GM19455 (cell line): Measurements from ENCODE around the gene NR2E3.

Experiments
- ATAC-seq: cut with Tn5 transposase; IDR thresholded peaks from one replicate; pipeline ENCODE4 v1.9.1; 2021; ENCODE audit not compliant: unreplicated experiment

NR2E3 gene

DNA sequence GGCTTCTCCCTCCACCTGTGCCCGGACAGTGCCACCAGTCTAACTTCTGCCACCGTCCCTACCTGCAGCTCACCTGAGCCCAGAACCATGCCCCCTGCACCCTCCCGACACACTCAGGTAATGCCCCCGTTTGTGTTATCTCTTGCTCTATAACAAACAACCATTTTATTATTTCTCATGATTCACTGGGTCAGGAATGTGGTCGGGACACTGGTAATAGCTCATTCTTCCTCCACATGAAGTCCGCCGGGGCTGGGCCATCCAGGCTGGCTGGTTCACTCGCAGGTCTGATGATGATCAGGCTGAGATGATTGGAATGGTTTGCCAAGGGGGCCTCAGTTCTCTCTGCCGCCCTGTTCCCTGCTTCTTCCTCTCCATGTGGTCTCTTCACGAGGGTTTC lies 20.3 kb upstream of the NR2E3 start:
- ATAC-seq: no peak

DNA sequence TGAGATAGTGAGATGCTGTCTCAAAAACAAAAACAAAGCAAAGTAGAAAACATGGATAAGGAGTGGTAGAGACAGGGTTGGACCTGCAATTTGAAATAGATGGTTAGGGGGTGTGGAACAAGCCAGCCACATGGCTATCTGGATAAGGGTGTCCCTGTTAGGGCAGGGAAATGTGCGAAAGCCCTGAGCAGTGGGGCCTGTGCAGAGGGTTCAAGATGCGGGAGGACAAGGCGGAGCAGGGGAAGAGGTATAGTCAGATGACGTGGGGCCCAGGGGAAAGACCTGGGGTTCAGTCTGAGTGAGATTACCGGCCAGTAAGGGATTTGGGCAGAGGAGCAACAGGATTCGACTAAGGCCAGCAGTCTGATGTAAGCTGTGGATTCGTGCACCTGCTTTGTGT lies 18.4 kb upstream of the NR2E3 start:
- no peak for ATAC-seq

DNA sequence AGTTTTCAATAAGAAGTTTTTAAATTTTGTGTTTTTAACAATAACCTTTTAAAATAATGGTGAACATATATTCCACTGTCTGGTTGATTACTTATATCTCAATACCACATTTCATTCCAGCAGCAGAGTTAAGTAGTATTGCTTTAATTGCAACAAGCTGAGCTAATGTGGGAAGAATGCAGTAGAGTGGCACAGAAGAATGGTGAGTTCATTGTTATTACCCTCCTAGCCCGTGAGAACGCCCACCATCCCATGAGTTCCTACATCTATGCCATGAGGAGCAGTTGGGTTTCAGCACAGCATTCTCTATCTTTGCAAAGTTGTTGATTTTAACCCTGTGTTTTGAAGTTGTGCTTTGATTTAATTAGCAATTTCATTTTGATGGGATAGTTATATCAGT lies 17.8 kb upstream of the NR2E3 start:
- no peak for ATAC-seq

DNA sequence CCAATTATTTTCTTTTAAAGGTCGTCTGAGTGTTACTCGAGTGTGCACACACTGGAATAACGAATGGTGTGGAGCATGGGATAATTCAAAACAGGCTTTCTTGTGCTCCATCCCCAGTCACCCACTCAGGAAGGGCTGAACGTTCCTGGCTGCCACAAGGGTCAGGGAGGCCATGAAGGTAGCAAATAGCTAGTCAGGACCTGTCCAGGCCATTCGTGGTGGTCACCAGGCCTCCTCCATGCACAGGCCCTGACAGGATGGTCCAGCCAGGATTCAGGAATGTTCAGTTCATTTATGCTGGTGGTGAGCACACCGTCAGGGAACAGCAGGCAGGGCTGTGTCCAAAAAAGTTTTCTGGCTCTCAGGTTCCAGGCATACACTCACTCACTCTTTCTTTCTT lies 11.7 kb upstream of the NR2E3 start:
- ATAC-seq: no peak

DNA sequence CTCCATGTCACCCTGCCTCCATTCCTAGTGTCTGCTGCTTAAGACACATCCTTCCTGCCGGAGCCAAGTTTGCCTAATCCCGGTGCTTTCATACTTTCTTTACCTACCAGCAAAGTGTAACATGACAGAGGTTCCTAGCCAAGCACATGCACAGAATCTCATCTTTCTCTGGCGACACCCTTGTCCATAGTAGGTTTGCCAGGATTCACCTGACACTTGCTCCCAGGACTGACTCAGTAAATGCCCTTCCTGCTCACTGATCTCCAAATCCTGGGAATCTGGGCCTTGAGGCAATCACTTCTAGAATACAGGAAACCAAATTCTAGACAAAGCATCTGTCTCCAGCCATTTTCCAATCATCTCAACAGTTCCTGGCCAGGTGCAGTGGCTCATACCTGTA lies 10.2 kb upstream of the NR2E3 start:
- no peak for ATAC-seq

DNA sequence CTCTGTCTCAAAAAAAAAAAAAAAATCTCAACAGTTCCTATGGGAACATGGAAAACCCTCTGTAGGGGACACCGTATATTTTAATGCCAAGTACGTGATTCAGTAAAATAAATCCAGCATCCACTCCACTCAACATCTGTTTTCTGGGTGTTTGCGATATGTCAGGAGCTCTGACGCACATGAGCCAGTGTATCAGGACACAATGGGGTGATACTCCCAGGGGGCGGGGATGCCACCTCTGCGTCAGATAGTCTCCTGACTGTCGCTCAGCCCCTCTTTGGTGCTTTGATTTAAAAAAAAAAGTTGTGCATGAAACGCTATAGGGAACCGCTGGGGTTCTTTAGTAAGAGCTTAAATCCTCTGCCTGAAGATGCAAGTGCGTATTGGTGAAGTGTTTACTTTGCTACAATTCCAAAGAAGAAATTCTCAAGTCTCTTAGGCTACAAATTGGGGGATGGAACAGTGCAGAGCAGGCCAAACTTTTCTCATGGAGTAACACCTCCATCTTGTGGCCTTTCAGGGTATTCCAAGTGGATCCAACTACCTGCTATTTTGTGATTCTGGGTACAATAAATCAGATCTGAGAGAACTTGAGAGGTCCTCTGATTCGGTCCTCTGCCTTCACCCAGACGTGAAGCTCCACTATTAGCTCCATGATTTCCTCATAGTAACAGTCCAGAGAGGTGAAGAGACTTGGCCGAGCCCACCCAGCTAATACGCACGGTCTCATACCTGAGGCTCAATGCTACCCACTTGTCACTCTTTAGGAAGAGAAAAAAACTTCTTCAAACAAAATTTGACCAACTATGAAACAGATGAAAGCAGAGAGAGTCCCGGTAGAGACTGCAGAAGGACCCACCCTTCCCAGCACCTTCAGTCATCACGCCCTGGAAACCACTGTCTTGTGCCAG lies 9.3 kb upstream of the NR2E3 start:
- ATAC-seq: no peak

DNA sequence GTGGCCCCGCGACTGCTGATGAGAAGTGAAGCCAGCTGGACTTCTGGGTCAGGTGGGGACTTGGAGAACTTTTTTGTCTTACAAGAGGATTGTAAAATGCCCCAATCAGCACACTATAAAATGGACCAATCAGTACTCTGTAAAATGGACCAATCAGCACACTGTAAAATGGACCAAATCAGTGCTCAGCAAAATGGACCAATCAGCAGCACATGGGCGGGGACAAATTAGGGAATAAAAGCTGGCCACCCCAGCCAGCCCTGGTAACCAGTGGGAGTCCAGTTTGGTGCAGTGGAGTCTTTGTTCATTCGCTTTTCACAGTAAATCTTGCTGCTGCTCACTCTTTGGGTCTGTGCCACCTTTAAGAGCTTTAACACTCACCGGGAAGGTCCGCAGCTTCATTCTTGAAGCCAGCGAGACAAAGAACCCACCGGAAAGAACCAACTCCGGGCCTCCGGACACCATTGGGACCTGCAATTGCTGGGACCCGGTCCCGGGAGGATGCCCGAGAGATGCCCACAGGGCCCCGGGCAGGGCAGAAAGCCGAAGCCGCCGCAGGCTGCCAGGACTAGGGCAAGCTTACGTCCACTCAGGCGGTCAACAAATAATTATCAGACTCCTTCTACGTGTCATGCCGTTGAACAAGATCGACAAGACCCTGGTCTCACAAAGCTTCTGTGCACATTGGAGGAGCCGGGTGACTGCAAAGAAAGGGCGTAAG lies 8.3 kb upstream of the NR2E3 start:
- ATAC-seq: no peak

DNA sequence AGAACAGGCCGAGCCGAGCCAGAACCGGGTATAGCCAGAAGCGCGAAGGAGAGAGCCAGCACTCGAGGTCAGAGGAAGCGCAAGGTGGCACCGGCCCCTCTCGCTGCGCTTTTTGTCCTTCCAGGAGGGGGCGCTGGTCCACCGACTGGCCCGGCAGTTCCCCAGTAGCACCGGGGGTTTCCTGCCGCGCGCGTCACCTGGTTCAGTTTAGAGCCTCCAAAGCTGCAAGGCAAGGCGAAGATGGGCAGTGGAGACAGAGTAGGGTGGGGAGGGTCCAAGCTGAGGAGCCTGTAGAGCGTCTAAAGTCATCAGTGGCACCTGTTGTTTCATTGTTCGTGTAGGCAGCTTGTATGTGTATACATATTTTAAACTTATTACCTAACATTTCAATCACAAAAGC lies 7.6 kb upstream of the NR2E3 start:
- ATAC-seq: no peak

DNA sequence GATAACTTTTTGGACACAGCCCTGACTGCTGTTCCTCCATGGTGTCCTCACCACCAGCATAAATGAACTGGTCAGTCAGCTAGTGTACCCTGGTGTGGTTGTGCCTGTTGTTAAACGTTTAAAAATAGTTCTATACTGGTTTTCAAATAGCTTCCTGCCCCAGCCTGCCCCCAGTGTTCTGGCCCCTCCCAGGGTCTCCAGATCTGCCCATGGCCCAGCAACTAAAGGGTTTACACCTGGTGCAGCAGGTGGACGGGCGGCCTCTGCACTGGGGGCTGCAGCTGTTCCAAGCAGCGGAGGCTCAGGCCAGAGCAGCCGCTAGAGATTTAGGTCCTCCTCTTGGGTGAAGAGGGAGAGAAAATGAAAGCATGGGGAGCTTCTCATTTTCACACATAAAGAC lies 6.1 kb upstream of the NR2E3 start:
- ATAC-seq: no peak

DNA sequence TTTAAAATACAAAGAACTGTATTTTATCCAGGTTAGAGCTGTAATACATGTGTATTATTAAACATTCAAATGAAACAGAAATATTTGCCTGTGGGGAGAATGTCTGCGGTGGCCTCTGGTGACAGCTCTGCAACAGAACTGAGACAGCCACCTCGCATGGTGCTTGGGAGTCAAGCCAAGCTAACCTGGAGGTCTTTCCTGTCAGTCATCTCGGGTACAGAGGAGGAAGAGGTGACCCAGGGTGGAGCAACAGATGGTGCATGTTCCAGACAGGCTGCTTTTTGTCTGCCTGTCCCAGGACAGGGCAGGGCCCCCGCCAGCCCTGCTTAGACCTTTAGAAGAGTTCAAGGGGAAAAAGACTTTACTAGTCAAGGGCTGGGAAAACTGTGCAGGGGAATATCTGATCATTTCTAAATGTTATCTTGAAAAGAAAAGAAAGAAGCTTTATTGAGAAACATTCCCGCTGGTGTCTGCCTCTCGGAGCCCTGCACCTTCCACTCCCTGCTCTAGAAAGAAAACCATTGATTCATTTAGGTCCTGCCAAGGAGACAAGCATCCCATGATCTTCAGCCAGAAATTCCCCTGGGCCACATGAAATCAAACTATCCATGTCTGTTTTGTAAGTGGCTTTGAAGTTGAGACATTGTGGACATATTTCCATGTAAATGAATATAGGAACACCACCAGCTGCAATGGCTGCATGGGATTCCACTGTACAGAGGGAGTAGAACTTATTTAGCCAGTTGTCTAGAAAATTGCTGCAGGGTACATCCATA lies 5.5 kb upstream of the NR2E3 start:
- ATAC-seq: no peak

DNA sequence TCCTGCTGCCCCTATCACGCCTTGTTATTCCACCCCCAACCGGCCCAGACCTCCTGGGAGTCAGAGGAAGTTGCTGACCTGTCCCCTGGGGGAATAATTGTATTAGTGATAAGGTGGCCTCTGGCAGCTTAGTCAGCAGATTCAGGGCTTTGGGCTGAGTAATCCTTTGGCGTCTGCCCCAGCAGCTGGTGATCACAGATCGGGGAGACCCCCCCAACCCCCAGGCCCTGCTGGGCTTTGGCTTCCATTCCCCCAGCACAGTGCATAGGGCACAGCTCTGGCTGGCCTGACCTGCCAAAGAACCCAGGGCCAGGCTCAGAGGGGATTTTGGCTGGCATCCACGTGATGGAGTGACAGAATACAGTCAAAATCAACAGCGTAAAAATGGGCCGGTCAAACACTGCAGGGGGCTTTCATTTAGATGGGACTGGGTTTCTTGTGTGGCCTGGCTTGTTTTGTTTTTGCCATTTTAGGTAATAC lies 3.9 kb upstream of the NR2E3 start:
- ATAC-seq: no peak

DNA sequence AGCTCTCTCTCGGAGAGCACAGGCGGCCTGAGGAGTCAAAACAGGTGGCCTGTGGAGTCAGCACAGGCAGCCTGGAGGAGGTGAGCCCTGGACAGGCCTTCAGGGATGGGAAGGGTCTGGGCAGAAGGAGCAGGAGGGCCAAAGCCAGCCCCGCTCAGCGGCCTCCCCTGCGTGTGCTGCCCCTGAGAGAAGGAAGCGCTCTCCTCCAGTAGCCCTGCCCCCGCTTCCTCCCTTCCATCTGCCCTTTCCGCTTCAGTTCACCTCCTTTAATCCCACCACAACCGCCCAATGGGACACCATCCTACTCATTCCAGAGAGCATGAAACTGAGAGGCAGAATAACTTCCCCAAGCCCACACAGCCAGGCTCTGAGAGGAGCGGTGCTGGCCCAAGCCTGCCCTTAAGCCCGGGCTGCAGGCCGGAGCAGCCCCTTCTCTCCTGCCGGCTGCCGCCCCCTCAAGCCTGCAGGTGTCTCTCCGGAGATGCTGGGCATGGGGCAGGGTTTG lies 3.2 kb upstream of the NR2E3 start:
- ATAC-seq: no peak

DNA sequence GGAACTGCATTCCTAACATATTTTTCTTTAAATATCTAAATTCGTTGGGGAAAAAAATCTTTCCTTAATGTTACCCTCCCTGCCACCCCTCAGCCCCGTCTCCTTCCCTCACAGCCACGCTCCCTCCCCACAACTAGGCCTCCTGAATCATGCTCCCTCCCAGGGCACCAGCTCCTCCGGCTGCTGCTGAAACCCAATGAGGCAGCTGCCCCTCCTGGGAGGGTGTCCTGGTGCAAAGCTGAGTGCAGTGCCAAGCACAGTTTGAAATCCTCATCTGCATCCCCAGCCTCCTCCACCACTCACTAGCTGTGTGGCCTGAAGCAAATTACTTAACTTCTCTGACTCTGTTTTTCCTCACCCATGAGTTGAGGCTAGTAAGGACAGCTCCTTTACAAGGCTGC lies 2.7 kb upstream of the NR2E3 start:
- ATAC-seq: no peak

DNA sequence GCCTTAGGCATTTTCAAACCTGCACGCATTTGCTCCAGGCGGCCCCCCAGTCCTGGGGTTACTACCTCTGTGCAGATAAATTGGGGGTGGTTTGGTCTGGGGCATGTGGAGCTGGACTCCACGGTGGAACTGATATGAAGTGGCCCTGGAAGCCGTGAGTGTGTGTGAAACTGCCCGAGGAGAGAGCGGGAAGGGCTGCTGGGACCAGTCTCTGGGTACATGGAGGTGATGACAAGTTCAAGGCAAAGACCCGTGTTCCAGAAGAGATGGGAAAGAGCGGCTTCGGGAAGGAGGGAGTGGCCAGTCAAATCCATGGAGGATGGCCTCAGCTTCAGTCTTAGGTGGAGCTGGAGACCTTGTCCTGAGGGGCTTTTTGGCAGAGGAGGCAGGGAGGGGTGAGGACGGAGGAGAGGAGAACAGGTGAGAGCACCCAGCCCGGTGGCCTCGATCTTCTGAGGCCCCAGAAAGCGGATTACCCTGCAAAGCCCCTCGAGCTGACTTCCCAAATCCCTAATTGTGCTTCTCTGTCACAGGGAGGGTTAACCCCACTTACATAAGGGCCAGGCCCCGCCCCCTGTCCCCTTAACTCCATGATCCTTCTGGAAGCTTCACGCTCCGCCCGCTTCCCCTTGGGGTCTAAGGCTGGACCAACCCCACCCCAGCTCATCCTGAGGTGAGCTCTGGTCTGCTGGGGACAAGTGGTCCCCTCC lies 1.9 kb upstream of the NR2E3 start:
- ATAC-seq: no peak

DNA sequence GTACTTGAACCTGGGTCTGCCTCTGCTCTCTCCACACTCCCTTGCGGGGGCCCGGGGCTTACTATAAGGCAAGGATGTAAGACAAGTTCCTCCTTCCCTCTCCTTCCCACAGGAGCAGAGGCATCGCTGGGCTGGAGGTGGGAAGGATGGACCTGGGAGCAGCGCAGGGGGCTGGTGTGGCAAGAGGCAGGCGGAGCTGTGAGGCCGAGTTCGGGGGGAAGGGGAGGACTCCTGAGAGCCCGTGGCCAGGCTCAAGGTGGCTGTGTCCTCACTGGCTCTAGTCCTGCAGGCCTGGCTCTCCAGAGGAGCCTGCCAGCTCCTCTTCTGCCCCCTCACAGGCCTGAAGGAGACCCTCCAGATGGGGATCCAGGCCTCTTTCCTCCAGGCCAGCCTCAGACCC lies 1.0 kb upstream of the NR2E3 start:
- no peak for ATAC-seq

DNA sequence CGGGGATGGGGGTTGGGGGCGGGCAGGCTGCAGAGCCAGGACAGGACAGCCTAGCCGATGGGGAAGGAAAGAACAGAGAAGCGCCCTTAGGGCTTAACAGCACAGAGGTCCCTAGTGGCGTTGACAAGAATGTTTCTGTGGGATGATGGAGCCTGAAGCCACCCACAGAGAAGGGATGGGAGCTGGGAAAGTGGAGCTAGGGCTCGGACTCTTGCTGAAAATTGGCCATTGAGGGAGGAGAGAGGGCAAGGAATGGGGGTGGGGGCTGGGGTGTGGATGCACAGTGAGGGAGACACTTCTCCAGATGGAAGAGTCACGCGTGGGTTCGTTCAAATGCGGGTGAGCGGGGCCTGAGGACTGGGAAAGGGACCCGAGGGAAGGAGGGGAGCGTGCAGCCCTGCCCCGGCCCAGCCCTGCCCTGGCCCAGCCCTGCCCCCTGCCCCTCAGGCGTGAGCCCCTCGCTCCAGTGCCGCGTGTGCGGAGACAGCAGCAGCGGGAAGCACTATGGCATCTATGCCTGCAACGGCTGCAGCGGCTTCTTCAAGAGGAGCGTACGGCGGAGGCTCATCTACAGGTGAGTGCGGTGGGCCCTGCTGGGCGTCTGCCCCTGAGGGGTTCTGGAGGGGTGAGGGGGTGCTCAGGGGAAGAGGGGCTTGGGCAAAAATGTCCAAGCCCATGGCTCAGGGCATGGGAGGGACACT lies 832 bp downstream of the NR2E3 start:
- no peak for ATAC-seq

DNA sequence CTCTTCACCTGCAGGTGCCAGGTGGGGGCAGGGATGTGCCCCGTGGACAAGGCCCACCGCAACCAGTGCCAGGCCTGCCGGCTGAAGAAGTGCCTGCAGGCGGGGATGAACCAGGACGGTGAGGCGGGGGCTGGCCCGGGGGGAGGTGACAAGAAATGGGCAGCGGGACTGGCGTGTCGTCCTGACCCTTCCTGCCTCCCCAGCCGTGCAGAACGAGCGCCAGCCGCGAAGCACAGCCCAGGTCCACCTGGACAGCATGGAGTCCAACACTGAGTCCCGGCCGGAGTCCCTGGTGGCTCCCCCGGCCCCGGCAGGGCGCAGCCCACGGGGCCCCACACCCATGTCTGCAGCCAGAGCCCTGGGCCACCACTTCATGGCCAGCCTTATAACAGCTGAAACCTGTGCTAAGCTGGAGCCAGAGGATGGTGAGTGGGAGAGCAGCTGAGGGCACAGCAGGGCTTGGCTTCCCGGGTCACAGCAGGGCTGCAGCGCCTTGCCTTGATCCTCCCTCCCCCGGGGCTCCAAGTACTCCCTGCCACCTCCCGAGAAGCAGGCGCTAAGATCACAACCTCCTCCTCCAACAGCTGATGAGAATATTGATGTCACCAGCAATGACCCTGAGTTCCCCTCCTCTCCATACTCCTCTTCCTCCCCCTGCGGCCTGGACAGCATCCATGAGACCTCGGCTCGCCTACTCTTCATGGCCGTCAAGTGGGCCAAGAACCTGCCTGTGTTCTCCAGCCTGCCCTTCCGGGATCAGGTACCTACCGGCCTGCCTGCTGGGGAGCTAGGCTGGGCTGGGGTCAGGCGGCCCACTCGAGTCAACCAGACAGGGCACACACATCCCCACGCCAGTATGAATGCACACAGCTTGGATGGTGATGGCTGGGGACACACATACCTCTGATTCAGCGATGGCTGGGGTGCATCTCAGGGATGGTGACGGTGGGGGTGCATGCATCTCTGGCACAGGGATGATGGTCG lies 1.7 kb downstream of the NR2E3 start:
- no peak for ATAC-seq

DNA sequence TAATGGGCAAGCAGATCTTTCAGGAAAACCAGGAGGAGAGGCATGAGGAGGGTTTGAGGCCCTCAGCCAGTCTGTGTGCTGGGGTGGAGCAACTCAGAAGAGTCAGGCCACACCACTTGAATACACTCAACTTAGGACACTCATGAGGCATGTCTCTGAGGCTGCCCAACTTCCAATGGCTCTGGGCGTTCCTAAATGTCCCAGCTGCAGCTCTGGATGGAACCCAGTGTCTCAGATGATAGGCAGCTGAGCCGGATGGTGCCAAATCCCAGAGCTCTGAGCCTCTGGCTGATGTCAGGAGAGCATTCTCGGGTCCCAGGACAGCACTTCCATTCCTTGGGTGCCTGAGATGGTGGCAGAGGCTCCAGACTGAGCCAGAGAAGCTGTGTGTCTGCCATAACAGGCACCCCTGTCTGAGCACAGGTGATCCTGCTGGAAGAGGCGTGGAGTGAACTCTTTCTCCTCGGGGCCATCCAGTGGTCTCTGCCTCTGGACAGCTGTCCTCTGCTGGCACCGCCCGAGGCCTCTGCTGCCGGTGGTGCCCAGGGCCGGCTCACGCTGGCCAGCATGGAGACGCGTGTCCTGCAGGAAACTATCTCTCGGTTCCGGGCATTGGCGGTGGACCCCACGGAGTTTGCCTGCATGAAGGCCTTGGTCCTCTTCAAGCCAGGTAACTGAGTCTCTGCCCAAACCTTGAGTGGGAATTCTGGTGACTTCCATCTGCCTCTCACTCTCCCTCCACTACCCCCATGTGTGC lies 2.8 kb downstream of the NR2E3 start:
- no peak for ATAC-seq
